HepG2 (cell line): ENCODE results near the gene BTBD7. TPM values are rescaled to one million over a fixed set of nuclear protein-coding genes. Genes with fewer than 3 reads are reported as not detected.

Experiments
- ATAC-seq: fragments of 200-7000 bp; cut with Tn5 transposase; 3 replicates; pipeline ENCODE4 v1.9.1; 2020; ENCODE audit warnings: mild to moderate bottlenecking, moderate library complexity
- BruUV-seq: library from RNA; stranded (reverse); fragments of 400-500 nt; replicated peaks from 2 replicates; lab custom pipeline; 2021; lab: Mats Ljungman, UMichigan
- CTCF ChIA-PET: fragments of 300-600 bp; formaldehyde crosslinking; extraction: SDS; loops from one replicate; lab custom pipeline; 2021; ENCODE audit warnings: low total read pairs, inconsistent platforms, low intra/inter-chr PET ratio; lab: Yijun Ruan, JAX
- POLR2A ChIA-PET: fragments of 350-600 bp; sonication (Branson Sonifier 250); formaldehyde crosslinking; loops from one replicate; lab custom pipeline; 2020; ENCODE audit warnings: antibody characterized with exemption, inconsistent platforms; lab: Yijun Ruan, JAX
- DNase-seq: peaks from one replicate; pipeline ENCODE4 v3.0.0-alpha.2; 2015; ENCODE audit warnings: low spot score
- FAIRE-seq: peaks from 3 replicates; lab custom pipeline; 2011; peaks lifted over from hg19 to GRCh38; lab: Jason Lieb, UNC
- H2AFZ ChIP-seq: one replicate; pipeline ENCODE4 v1.6.1; 2011; ENCODE audit warnings: low read length, inconsistent platforms
- H3K27ac ChIP-seq: fragments of 300-600 bp; 3 replicates; pipeline ENCODE4 v1.8.0; 2011; ENCODE audit warnings: mixed run types, mild to moderate bottlenecking, mixed read lengths, low read length, inconsistent platforms; ENCODE audit not compliant: insufficient read depth; ENCODE audit errors: extremely low read length
- H3K27me3 ChIP-seq, 2 experiments: fragments of 200-600 bp in 1 of 2; 2 replicates in 1 of 2; 3 replicates in 1 of 2; pipeline versions ENCODE4 v1.6.0 to v1.8.0; 2011; ENCODE audit warnings: low read length in 2 of 2, mild to moderate bottlenecking in 2 of 2, moderate library complexity in 2 of 2, inconsistent platforms in 1 of 2; ENCODE audit not compliant: insufficient read depth in 2 of 2, control insufficient read depth in 1 of 2
- H3K36me3 ChIP-seq, 2 experiments: fragments of 200-600 bp in 1 of 2; replicated peaks in 1 of 2; 2 replicates in 1 of 2; 3 replicates in 1 of 2; pipeline versions ENCODE4 v1.5.1 to v1.8.0; 2011; ENCODE audit warnings: low read length in 2 of 2, inconsistent platforms in 1 of 2; ENCODE audit not compliant: insufficient read depth in 2 of 2, control insufficient read depth in 1 of 2
- H3K4me1 ChIP-seq: 2 replicates; pipeline ENCODE4 v1.5.1; 2012; ENCODE audit warnings: low read length, inconsistent platforms; ENCODE audit not compliant: insufficient read depth
- H3K4me2 ChIP-seq: 2 replicates; pipeline ENCODE4 v1.6.0; 2011; ENCODE audit warnings: low read depth, low read length, inconsistent platforms
- H3K4me3 ChIP-seq, 3 experiments: fragments of 200-600 bp in 1 of 3; sonication (generic), shearing (Covaris generic) in 1 of 3; replicated peaks in 1 of 3; 2 replicates each; pipeline ENCODE4 v1.5.1; 2011 to 2016; ENCODE audit warnings: low read length in 3 of 3, inconsistent platforms in 2 of 3, low read depth in 2 of 3, mild to moderate bottlenecking in 2 of 3, control low read depth in 1 of 3, mixed read lengths in 1 of 3; ENCODE audit not compliant: insufficient read depth in 1 of 3
- H3K79me2 ChIP-seq: one replicate; pipeline ENCODE4 v1.6.1; 2011; ENCODE audit warnings: low read length, inconsistent platforms; ENCODE audit not compliant: insufficient read depth
- H3K9ac ChIP-seq: 2 replicates; pipeline ENCODE4 v1.6.0; 2011; ENCODE audit warnings: mild to moderate bottlenecking, low read depth, low read length, inconsistent platforms; ENCODE audit not compliant: insufficient read depth
- H3K9me3 ChIP-seq: 2 replicates; pipeline ENCODE4 v1.5.1; 2012; ENCODE audit warnings: mild to moderate bottlenecking, low read length
- H4K20me1 ChIP-seq: 2 replicates; pipeline ENCODE4 v1.6.0; 2011; ENCODE audit warnings: inconsistent platforms, mild to moderate bottlenecking, low read length, moderate library complexity; ENCODE audit not compliant: insufficient read depth
- BRCA1 ChIP-seq: sonication (generic); formaldehyde crosslinking; IDR thresholded peaks from 2 replicates; pipeline ENCODE4 v1.4.0; 2020; ENCODE audit warnings: missing genetic modification reagents
- DR1 ChIP-seq: sonication (generic); formaldehyde crosslinking; IDR thresholded peaks from 2 replicates; pipeline ENCODE4 v1.8.0; 2021; ENCODE audit warnings: mild to moderate bottlenecking, missing genetic modification reagents, inconsistent platforms
- IRF2 ChIP-seq: IDR thresholded peaks from 2 replicates; pipeline ENCODE4 v1.6.1; 2018; ENCODE audit warnings: missing genetic modification reagents, missing compliant biosample characterization
- KLF11 ChIP-seq: IDR thresholded peaks from 2 replicates; pipeline ENCODE4 v1.6.1; 2016; ENCODE audit warnings: missing compliant biosample characterization
- NKX3-1 ChIP-seq: sonication (generic); formaldehyde crosslinking; IDR thresholded peaks from 2 replicates; pipeline ENCODE4 v1.5.0; 2020; ENCODE audit warnings: missing genetic modification reagents
- RFXANK ChIP-seq: IDR thresholded peaks from 2 replicates; pipeline ENCODE4 v1.6.1; 2016
- SNRNP70 ChIP-seq: fragments of 200-400 bp; formaldehyde crosslinking; IDR thresholded peaks from 2 replicates; pipeline ENCODE4 v1.6.1; 2017; ENCODE audit warnings: mild to moderate bottlenecking, low read depth, low read length, moderate library complexity
- ZMYM4 ChIP-seq: sonication (generic); formaldehyde crosslinking; IDR thresholded peaks from 2 replicates; pipeline ENCODE4 v1.8.1; 2023; ENCODE audit warnings: mild to moderate bottlenecking, missing genetic modification reagents
- ZNF274 ChIP-seq: sonication (generic); formaldehyde crosslinking; IDR thresholded peaks from 2 replicates; pipeline ENCODE4 v1.5.1; 2020; ENCODE audit warnings: mild to moderate bottlenecking, missing genetic modification reagents
- ZNF432 ChIP-seq: sonication (generic); formaldehyde crosslinking; IDR thresholded peaks from 2 replicates; pipeline ENCODE4 v1.5.0; 2020; ENCODE audit warnings: missing genetic modification reagents, mild to moderate bottlenecking, borderline replicate concordance
- ZNF709 ChIP-seq: sonication (generic); formaldehyde crosslinking; IDR thresholded peaks from 2 replicates; pipeline ENCODE4 v1.5.0; 2020; ENCODE audit warnings: mild to moderate bottlenecking, missing genetic modification reagents
- ZNF878 ChIP-seq: sonication (generic); formaldehyde crosslinking; IDR thresholded peaks from 2 replicates; pipeline ENCODE4 v1.8.1; 2023; ENCODE audit warnings: mild to moderate bottlenecking, missing genetic modification reagents, moderate library complexity
- WGBS: methylation state at CpG from one replicate; pipeline ENCODE4 v1.1.6; 2017; ENCODE audit warnings: low lambda C conversion rate; 5-methylcytosine and 5-hydroxymethylcytosine counted together
- in situ Hi-C: cut with HindIII; loops from 2 replicates; pipeline ENCODE4 v1.10.0; 2017; ENCODE audit warnings: low pct_unique_long_range_greater_than_20kb; ENCODE audit not compliant: extremely low pct_ligation_motif_present
- intact Hi-C: fragments of 100-400 bp; cut with micrococcal nuclease; formaldehyde crosslinking; loops from one replicate; pipeline ENCODE4 v1.10.0; 2022; ENCODE audit not compliant: unreplicated experiment
- polyA plus RNA-seq, 8 experiments: library from polyadenylated mRNA; depleted of rRNA in 3 of 8; stranded (reverse) in 7 of 8; unstranded in 1 of 8; fragments of >200 nt; fragmentation: Illumina TruSeq in 4 of 8; extraction: Trizol in 4 of 8; gene quantifications; 2 replicates each; pipeline versions ENCODE4 v1.2.1 to v1.2.3, GENCODE V29; 2011 to 2016; ENCODE audit warnings: low read depth in 4 of 8, missing spikeins in 1 of 8, mixed read lengths in 1 of 8; ENCODE audit not compliant: insufficient read depth in 1 of 8
- total RNA-seq, 5 experiments: library from RNA; depleted of rRNA; stranded (reverse); fragments of >200 nt; fragmentation: Illumina TruSeq; extraction: Trizol; gene quantifications; 2 replicates each; pipeline ENCODE4 v1.2.3, GENCODE V29; 2016; ENCODE audit warnings: low read depth in 1 of 5
- TF ChIP-seq, protein P1 (sequence below): sonication (generic); formaldehyde crosslinking; IDR thresholded peaks from 2 replicates; pipeline ENCODE4 v1.4.0; 2020; ENCODE audit warnings: missing genetic modification reagents
- TF ChIP-seq, protein P2 (sequence below): IDR thresholded peaks from 2 replicates; pipeline ENCODE4 v1.6.1; 2016; ENCODE audit warnings: mild to moderate bottlenecking, missing biosample characterization, missing genetic modification reagents

BTBD7 gene
- total and polyA plus RNA-seq, 2 of the 13 experiments (the other 11 are each of a cell fraction or from before 2014, with no cell fraction given): 11.6 to 15.2 TPM

DNA sequence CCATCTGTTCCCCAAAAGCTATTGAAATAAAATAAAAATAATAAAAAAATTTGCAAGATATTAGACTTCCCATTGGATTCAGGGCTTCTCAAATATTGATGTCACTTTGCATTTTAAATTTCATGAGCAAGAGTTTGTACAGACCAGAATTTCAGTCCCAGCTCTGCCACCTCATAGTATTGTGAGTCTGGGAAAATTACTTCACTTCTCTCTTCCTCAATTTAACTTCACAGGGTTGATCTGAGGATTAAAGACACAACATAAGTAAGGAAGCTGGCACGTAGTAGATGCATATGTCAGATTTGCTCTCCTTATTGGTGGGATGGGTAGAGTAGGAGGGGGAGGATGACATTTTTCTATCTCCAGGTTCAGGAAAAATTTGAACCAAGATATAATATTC, 47.0 kb upstream of the BTBD7 start:
- Histone ChIP-seq H3K36me3 (no peaks in the 10 kb centered on the region), H3K4me2 (no peak overlapping the region), H3K79me2 (no peaks in the 10 kb centered on the region), H2AFZ (no peak overlapping the region), H3K27ac (no peak overlapping the region), H3K27me3 (no peaks in the 10 kb centered on the region), H3K9ac (no peak overlapping the region), H3K4me3 (no peak overlapping the region), H3K4me1 (no peaks in the 10 kb centered on the region), H3K9me3 (no peaks in the 10 kb centered on the region), H4K20me1 (no peaks in the 10 kb centered on the region)
- POLR2A ChIA-PET: no interaction called here
- intact Hi-C loops (no loop called here), in situ Hi-C loops (no loop called here)
- BruUV-seq: no TSS peak
- TF ChIP-seq NKX3-1 (CRISPR knock-in tag) (no peak), DR1 (CRISPR knock-in tag) (no peak), ZNF878 (no peak), ZNF432 (CRISPR knock-in tag) (no peak)
- TF ChIP-seq, protein P1, sequence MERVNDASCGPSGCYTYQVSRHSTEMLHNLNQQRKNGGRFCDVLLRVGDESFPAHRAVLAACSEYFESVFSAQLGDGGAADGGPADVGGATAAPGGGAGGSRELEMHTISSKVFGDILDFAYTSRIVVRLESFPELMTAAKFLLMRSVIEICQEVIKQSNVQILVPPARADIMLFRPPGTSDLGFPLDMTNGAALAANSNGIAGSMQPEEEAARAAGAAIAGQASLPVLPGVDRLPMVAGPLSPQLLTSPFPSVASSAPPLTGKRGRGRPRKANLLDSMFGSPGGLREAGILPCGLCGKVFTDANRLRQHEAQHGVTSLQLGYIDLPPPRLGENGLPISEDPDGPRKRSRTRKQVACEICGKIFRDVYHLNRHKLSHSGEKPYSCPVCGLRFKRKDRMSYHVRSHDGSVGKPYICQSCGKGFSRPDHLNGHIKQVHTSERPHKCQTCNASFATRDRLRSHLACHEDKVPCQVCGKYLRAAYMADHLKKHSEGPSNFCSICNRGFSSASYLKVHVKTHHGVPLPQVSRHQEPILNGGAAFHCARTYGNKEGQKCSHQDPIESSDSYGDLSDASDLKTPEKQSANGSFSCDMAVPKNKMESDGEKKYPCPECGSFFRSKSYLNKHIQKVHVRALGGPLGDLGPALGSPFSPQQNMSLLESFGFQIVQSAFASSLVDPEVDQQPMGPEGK (CRISPR knock-in tag): no peak
- TF ChIP-seq, protein P2, sequence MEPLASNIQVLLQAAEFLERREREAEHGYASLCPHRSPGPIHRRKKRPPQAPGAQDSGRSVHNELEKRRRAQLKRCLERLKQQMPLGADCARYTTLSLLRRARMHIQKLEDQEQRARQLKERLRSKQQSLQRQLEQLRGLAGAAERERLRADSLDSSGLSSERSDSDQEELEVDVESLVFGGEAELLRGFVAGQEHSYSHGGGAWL: no peak
- no peak for FAIRE-seq
- CTCF ChIA-PET: no interaction called here
- DNase-seq: no peak
- no peak for ATAC-seq
- WGBS: 0% methylated on average over 1 of the region's 1 CpG

DNA sequence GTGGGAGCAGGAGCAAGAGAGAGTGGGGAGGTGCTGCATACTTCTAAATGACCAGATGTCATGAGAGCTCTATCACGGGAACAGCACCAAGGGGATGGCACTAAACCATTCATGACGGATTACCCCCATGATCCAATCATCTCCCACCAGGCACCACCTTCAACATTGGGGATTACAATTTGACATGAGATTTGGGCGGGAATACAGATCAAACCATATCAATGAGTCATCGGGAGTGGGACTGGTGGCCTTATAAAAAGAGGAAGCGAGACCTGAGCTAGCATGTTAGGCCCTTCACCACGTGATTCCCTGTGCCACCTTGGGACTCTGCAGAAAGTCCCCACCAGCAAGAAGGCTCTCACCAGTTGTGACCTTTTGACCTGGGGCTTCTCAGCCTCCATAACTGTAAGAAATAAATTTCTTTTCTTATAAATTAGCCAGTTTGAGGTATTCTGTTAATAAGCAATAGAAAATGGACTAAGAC, 42.9 kb upstream of the BTBD7 start:
- Histone ChIP-seq H3K9me3 (no peaks in the 10 kb centered on the region), H3K4me3 (no peak overlapping the region), H3K27ac (no peak overlapping the region), H4K20me1 (no peaks in the 10 kb centered on the region), H3K4me2 (no peak overlapping the region), H3K36me3 (no peaks in the 10 kb centered on the region), H3K9ac (no peak overlapping the region), H3K4me1 (no peaks in the 10 kb centered on the region), H3K27me3 (no peaks in the 10 kb centered on the region; a peak in 1 of 5 replicates), H3K79me2 (no peaks in the 10 kb centered on the region), H2AFZ (no peak overlapping the region)
- ChIA-PET POLR2A (no interaction called here), CTCF (no interaction called here)
- BruUV-seq: no TSS peak
- intact Hi-C loops: no loop called here
- DNase-seq (no peak), FAIRE-seq (no peak), ATAC-seq (no peak)
- no peak for TF ChIP-seq RFXANK (CRISPR knock-in tag)
- TF ChIP-seq ZNF274 (CRISPR knock-in tag): no peak
- TF ChIP-seq ZMYM4 (CRISPR knock-in tag): no peak
- no peak for TF ChIP-seq IRF2
- TF ChIP-seq KLF11 (CRISPR knock-in tag): no peak
- no peak for TF ChIP-seq ZNF709 (CRISPR knock-in tag)
- no peak for TF ChIP-seq SNRNP70
- TF ChIP-seq BRCA1 (CRISPR knock-in tag): no peak
- TF ChIP-seq, protein P1 (CRISPR knock-in tag): no peak
- in situ Hi-C loops: no loop called here
- 10% methylated on average over 3 of the region's 6 CpGs for WGBS
